ENCODE measurements around the gene CLDN19.
"Not testable (repeated sequence)": the region's sequence is repeated elsewhere in the genome, so short reads cannot be mapped to it uniquely, and the experiment has no call there.

The CLDN19 gene

DNA sequence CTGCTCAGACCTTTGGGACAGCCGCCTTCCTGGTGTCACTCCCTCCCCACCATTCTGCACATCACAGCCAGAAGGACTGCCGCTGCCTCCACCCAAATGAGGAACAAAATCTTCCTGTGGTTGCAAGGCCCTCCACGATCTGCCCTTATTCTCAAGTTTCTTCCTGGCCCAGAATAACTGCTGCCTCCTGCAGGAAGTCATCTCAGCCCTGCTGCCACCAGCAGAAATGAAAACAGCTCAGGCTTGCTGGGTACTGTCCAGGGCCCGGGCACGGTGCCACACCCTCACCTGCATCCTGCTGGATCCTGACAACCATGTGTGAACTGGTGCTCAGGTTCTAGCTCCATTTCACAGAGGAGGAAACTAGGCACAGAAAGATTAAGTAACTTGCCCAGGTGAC is 2.8 kb downstream of the CLDN19 start:
- DNase-seq, result peak; percentile 98

DNA sequence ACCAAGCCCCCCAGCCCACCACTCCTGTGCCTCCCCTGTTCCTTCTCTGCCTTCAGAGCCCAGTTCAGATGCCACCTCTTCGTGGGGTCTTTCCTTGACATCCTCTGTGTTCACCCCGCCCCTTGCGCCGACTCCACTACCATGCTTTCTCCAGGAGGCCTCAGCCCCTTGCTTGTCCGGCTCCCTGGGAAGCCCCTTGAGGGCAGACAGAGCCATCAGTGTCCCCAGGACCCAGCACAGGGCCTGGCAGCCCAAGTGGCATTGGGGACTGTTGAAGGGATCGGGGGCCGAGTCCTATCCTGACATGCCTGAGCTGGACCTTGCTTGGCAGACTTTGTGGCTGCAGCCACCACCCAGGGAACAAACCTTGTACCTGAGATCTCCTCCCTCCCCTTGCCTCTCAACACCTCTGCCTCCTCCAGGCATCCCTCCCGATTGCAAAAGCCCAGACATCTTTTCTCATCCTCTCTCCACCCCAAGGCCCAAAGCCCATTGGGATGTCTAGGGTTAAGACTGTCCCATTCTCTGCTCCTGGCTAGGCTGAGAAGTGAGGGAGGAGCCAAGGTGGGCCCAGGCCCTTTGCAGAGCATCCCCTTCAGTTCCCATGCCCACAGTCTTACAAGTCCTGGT is 3.4 kb downstream of the CLDN19 start:
- DNase-seq, result no peak

DNA sequence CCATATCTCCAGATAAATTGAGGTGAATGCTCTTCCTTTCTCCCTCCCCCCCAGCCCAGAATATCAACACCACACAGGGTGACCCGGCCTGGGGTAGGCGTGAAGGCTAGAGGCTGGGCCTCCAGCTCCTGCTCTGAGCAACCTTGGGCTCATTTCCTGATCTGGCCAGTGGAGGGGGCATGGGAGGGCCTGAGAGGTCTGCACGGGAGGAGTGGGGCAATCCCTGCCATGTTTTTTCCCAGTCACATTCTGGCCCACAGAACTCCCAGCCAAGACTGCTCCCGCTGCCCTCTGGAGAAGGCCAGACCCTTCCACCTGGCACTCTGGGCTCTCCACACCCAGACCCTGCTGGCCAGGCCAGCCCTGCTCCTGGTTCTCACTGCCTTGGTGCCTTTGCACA is 3.9 kb downstream of the CLDN19 start:
- peak; percentile 25 to 48 for DNase-seq

DNA sequence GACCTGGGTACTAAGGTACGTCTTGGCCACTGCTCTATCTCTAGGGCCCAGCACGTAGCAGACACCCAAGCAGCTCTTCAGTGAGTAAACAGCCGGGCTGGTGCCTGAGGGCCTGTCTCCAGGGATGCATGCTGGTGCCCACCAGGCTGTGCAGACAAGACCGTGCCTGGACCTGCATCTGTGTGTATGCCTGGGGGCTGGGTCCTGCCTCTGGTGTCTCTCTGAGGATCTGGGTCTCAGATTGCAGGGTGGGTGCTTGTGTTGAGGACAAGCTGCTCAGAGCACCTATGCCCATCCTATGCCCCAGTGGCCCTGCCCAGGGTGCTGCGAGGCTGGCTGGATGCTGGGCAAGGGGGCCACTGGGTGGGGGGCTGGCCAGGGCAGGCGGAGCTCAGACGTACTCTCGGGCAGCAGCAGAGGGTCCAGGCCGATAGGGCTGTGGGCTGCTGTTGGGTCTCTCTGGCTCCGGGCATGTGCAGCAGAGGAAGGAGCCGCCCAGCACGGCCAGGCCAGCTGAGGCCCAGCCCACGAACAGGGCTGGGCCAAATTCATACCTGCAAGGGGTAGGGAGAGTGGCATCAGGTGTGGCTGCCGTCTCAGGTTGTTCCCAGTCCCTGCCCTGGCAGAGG is 4.4 kb downstream of the CLDN19 start:
- no peak for DNase-seq

DNA sequence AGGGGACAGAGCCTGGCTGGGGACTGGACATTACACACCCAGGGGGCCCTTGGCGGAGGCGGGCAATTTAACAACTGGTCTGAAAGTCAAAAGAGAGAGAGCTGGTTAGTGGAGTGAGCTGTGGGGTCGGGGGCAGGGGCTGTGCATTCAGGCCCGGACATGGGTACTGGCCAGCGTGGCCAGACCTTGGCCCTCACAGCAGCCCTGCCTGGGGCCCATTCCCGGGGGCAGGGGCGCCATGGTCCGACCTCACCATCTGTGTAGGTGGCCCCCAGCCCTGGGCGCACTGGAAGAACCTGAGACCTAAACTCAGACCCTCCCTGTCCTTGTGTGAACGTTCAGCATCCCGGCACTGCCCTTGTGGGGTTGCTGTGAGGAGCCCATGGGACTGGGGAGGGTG is 5.0 kb downstream of the CLDN19 start:
- DNase-seq, result no peak

DNA sequence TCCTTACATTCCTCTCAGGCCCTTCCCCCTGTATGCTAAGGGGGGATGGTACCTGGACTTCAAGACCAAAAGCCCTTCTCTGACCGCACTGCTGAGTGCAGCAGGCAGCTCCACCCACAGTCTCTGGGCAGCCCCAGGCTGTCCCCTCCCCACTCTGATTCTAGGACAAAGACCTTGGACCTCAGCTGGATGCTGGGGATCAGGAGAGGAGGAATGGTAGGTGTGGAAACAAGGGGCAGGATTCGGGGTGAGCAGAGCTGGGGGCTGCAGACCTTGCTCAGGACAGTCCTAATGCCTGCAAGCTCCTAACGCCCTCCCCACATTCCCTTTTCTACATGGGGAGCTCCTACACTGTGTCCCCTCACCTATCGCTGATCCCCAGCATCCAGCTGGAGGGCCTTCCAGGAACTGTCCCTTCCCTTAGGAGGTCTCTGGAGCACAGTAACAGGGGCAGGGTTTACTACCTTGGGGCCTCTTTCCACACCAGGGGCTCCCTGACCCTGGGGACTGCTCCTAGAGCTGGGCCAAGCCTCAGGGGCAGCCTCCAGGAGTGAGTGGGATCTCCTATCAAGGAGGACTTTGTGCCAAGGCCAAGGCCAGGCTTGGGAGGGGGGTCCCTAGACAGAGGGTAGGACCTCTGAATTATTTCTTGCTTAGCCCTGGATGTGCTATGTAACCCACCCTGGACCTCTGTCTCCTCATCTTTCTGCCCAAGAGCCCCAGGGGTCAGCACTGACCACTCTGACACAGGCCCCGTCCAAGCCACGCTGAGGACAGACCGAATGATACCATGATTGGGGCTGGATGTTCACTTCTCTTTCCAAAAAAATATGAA is 5.6 kb downstream of the CLDN19 start:
- no peak for DNase-seq

DNA sequence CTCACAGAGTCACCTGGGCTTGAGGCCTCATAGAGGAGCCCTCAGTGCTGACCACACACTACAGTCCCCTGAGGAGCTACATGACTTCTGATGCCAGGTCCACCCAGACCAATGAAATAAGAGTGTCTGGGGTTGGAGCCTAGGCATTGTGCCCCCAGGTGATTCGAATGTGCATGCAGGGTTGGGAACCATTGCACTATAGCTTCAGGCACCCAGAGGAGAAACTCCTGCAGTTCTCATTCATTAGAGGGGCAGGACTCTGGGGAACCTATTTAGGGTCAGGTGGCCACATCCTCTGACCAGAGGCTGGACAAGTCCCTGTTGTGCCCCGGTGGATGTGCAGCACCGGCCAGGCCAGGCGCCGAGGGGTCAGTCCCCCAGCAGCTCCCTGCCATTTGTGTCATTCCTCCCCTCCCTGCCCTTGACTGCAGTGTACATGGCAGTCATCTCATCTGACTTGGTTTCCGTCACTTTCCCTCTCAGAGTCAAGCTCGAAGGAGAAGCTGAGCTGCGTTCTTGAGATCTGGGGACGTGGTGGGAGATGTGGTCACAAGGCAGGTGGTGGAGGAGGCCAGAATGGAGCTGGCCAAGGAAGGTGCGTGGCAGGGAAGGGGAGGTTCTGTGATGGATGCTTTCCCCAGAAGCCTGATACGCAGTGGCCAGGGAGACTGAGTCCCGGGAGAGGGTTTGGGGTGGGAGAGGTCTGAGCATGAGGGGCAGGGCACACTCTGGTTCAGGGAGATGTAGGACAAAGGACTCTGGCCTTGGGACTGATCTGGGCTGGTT is 6.4 kb downstream of the CLDN19 start:
- DNase-seq, result no peak

DNA sequence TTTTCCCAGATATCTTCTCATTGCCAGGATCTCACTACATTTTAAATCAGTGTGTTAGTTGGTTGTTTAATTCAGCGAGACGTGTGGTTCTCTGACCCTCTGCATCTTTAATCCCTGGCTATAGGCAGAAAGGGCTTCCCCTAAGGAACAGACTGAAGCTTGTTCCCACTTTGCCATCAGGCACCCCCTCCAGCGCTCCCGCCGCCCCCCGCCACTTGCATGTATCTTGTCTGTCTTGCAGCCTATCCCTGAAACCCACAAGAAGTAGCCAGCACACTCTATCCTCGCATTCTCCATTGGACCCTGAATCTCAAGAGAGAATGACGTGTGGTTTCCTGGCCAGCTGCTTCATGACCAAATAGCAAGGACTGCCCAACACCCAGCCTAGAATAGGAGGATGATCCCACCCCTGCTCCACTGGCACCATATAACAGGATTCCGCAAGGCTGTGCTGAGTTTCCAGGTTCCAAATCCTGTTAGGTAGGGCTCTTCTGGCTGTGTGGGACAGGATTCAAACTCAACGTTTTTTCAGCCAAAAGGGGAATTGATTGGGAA is 7.8 kb downstream of the CLDN19 start:
- DNase-seq, result no peak

DNA sequence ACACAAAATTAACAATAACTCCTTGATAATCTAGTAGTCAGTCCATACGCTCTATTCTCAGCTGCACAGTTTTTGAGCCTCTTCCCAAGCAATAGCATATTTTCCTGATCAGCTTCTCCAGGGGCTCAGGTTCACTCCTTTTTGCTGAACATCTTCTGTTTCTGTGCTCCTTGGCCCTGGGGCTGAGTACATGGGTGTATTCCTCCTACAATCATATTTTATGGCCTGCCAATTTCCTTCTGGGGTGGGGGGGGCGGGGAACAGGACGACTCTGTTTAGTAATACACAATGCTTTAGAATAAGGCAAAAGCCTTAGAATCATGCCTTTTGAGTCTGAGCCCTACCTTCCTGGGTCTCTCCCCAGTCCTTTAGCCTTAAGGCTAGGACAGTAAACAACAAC is 8.5 kb downstream of the CLDN19 start:
- DNase-seq, result no peak

DNA sequence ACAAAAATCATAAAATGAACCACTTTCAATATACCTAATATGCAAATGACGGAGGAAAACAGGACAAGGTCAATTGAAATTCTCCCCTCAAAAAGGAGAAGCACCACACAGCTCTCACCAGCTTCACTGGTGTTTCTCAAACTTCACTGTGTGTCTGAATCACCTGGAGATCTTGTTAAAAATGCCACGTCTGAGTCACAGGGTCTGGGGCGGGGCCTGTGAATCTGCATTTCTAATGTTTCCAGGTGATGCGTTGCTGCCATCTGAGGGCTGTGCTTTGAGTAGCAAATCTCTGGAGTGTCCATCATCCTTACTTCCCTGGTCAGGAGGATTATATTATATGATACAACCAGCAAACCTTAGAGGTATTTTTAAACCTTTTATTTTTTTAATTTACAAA is 9.0 kb downstream of the CLDN19 start:
- peak in 1 of 2 experiments; percentile 15 for DNase-seq

DNA sequence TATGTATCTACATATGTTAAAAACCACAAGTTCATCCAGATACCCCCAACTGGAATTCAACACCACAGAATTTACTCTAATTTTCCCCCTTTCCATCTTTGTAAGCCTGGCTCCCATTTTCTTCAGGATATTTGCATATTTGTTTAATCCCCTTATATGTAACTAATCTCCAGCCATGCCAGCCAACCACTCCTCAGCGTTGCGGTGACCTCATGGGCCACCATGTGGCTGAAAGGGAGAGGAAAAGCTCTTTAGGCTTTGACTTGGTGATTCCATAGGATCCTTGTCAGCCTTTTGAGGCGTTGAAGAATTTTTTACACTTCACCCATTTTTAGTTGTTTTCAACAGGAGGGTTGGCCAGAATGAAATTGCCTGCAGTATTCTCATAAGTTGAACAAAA is 10.0 kb downstream of the CLDN19 start:
- peak in 1 of 2 experiments; percentile 14 for DNase-seq

DNA sequence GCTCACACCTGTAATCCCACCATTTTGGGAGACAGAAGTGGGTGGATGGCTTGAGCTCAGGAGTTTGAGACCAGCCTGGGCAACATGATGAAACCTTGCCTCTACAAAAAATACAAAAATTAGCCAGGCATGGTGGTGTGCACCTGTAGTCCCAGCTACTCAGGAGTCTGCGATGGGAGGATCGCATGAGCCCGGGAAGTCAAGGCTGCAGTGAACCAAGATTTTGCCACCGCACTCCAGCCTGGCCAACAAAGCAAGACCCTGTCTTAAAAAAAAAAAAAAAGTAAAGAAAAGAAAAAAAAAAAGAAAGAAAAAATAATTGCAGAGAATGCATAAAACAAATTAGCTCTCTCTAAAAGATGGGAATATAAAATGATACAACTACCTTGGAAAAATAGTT is 14.2 kb downstream of the CLDN19 start:
- DNase-seq, result not testable (repeated sequence)

DNA sequence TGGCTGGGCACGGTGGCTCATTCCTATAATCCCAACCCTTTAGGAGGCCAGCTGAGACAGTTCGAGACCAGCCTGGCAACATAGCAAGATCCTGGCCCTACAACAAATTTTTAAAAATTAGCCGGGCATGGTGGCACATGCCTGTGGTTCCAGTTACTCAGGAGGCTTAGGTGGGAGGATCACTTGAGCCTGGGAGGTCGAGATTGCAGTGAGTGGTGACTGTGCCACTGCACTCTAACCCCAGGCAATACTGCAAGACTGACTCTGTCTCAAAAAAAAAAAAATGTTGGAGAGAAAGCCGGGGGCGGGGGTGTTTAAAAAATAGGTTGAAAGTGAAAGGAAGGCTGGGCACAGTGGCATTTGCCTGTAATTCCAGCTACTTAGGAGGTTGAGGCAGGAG is 16.5 kb downstream of the CLDN19 start:
- no peak for DNase-seq

DNA sequence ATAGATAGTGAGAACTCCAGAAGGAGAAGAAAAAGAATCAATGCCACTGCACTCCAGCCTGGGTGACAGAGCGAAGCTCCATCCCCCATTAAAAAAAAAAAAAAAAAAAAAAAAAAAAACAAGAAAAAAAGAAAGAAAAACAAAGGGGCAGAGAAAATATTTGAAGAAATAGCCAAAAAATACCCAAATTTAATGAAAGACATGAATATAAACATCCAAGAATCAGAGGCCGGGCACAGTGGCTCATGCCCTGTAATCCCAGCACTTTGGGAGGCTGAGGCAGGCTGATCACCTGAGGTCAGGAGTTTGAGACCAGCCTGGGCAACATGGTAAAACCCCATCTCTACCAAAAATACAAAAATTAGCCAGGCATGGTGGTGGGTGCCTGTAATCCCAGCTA is 17.6 kb downstream of the CLDN19 start:
- DNase-seq, result not testable (repeated sequence)

DNA sequence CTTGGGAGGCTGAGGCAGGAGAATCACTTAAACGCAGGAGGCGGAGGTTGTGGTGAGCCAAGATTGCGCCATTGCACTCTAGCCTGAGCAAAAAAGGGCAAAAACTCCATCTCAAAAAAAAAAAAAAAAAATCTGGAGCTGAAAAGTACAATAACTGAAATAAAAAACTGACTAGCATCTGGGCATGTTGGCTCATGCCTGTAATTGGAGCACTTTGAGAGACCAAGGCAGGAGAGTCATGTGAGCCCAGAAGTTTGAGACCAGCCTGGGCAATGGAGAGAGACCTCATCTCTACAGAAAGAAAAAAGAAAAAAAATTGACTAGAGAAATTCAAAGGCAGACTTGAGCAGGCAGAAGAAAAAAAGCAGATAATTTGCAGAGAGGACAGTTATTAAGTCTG is 18.1 kb downstream of the CLDN19 start:
- DNase-seq, result no peak

DNA sequence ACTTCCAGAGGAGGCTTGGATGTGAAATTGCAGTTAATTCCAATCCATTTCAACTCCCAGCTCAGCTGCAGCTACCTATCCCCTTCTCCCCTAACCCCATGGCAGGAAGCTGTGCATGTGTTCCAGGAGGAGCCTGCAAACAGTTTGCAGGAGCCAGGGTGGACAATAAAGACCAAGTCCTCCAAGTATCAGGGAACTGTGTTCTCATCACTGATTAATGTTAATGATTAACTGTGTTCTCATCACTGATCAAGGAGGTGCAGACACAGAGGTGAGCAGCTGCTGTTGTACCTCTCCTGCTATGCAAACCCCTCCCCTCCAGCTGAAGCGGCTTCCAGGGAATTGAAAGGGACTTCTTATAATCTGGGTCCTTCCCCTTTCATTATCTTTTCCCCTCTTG is 19.2 kb downstream of the CLDN19 start:
- no peak for DNase-seq

DNA sequence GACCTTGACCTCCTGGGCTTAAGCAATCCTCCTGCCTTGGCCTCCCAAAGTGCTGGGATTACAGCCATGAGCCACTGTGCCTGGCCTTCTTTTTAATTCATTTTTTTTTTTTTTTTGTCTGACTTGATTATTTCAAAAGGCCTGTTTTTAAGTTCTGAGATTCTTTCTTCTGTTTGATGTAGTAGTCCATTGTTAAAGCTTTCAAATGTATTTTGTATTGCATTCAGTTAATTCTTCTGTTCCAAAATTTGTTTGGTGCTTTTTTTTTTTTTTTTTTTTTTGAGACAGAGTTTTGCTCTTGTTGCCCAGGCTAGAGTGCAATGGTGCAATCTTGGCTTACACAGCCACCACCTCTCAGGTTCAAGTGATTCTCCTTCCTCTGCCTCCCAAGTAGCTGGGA is 25.6 kb downstream of the CLDN19 start:
- DNase-seq, result not testable (repeated sequence)

DNA sequence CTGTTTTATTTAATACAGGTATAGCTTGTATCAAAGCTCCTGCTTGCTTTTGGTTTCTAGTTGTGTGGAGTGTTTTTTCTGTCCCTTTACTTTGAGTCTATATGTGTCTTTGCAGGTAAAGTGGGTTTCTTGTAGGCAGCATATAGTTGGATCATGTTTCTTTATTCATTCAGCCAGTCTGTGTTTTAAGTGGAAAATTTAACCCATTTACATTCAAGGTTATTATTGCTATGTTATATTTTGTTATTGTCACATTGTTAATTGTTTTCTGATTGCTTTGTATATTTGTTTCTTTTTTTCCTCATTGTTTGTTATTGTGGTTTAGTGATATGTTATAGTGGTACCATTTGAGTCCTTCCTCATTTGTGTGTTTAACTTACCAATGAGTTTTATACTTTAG is 26.7 kb downstream of the CLDN19 start:
- no peak for DNase-seq

DNA sequence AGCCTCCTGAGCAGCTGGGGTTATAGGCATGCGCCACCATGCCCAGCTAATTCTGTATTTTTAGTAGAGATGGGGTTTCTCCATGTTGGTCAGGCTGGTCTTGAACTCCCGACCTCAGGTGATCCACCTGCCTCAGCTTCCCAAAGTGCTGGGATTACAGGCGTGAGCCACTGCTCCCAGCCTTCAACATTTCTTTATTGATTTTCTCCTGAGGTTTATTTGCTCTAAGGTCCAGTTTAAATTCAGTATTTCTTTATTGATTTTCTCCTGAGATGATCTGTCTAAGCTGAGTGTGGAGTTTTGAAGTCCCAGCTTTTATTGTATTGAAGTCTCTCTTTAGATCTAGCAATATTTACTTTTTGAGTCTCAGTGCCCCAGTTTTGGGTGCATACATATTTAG is 27.2 kb downstream of the CLDN19 start:
- DNase-seq, result not testable (repeated sequence)

DNA sequence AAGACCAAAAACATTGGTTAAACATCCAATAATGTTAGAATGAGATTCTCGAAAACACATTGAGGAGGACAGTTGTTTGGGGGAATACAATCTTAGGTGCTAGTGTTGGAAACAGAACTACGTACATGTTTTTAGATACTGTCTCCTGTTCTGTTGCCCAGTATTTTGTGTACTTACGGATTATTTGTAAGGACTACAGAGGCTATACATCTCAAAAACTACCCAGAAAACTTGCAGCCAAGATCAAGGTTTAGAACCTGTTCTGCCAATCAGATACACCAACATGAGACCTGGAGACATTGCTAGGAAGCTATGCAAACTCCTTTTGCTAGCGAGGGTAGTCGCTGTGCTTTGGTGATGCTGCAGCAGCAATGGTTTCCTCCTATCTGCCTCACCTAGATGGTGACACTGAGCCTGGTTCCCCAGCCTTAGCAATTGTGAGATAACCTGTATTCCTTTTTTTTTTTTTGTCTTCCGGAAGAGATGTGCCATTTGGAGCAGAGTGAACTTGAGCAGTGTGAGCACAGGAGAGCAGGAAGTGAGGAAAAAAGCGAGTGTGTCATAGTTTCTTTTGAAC is 36.1 kb downstream of the CLDN19 start:
- DNase-seq, result no peak

DNA sequence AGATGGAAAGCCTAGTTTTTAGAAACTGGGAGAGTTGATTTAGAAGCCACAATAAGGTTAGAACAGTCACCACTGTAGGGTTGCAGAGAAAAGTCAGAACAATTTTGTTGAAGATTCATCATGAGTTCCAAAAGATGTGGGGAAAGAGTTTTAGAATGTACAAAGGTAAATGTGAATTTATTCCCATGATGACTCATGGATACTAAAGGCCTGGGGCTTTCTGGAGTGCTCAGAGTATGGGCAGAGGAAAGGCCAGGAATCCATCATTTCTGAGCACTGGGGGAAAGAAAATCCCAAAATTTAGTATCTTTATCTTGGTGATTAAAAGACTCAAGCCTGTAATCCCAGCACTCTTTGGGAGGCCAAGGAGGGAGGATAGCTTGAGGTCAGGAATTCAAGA is 40.0 kb downstream of the CLDN19 start:
- DNase-seq, result no peak

DNA sequence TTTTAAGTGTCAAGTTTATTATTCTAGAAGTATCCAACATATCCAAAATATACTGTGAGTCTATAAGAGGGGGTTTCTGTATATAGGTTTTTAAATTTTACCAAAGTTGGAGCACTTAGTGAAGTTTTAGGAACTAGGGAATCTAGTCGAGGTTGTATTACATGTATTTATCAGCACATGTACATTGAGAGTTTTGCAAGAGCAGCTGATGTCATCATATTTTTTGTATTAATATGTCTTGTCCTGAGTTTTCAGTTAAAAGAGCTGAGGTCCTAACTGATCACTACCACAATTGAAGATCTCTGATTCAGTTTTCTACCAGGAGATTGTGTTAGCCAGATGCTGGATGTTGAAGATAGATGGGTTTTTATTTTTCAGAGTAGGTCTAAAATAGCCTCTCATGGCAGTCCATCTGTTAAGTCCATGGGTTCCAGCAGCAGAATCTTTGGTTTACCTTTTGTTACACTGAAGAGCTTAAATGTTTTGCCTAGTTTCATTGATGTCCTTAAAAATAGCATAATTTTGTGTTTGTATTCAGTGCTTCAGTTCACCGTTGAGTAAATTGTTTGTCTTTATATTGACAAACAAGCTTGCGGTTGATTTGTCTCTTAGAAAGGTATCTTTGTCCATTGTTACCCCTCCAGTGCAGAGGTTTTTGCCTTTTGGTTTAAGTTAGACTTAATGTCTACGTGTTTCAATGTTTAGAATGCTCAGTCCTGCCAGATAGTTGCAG is 41.8 kb downstream of the CLDN19 start:
- DNase-seq, result no peak
